Ishikawa (cell line): ENCODE results near the gene LRBA.

ENCODE experiments used
- CEBPB ChIP-seq: IDR thresholded peaks from 2 replicates; pipeline ENCODE4 v1.6.1; 2012
- CREB1 ChIP-seq: IDR thresholded peaks from 2 replicates; pipeline ENCODE4 v1.6.1; 2012; ENCODE audit warnings: low read depth
- EGR1 ChIP-seq: IDR thresholded peaks from 2 replicates; pipeline ENCODE4 v1.6.1; 2012
- EP300 ChIP-seq: IDR thresholded peaks from 2 replicates; pipeline ENCODE4 v1.6.1; 2012; ENCODE audit warnings: borderline replicate concordance
- FOXM1 ChIP-seq: IDR thresholded peaks from 2 replicates; pipeline ENCODE4 v1.6.1; 2012; ENCODE audit warnings: low read depth, borderline replicate concordance
- NFIC ChIP-seq: IDR thresholded peaks from 2 replicates; pipeline ENCODE4 v1.6.1; 2012
- RAD21 ChIP-seq: IDR thresholded peaks from 2 replicates; pipeline ENCODE4 v1.6.1; 2012; ENCODE audit warnings: low read depth
- TAF1 ChIP-seq: IDR thresholded peaks from 2 replicates; pipeline ENCODE4 v1.6.1; 2012; ENCODE audit warnings: low read depth, mild to moderate bottlenecking
- TCF12 ChIP-seq: IDR thresholded peaks from 2 replicates; pipeline ENCODE4 v1.6.1; 2012; ENCODE audit warnings: low read depth
- TEAD4 ChIP-seq: IDR thresholded peaks from 2 replicates; pipeline ENCODE4 v1.6.1; 2012
- YY1 ChIP-seq: IDR thresholded peaks from 2 replicates; pipeline ENCODE4 v1.6.1; 2012; ENCODE audit warnings: low read depth
- ZBTB7A ChIP-seq: IDR thresholded peaks from 2 replicates; pipeline ENCODE4 v1.6.1; 2012; ENCODE audit warnings: low read depth
- TF ChIP-seq, protein P1 (sequence below): IDR thresholded peaks from 2 replicates; pipeline ENCODE4 v1.6.1; 2012; ENCODE audit warnings: low read depth, mild to moderate bottlenecking
- TF ChIP-seq, protein P2 (sequence below): IDR thresholded peaks from 2 replicates; pipeline ENCODE4 v1.6.1; 2012
- TF ChIP-seq, protein P3 (sequence below): IDR thresholded peaks from 2 replicates; pipeline ENCODE4 v1.6.1; 2012

Gene LRBA

DNA sequence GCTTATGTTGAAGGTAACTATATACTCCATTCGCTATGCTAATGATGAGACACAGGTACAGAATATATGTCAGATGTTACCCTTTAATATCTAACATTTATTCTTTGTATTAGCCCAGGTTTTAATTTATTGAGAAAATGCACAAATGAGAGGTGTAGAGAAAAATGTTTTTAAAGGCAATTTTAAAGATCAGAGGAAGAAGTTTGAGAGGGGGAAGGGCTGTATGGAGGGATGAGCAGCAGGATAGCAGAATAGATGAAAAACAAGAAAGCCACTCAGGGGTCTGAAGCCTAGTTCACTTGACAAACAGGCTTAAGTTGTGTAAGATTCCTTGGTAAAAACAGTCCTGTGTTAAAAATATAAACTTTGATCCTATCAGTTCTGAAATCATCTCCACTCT lies 429.5 kb downstream of the LRBA start:
- TF ChIP-seq, protein P1, sequence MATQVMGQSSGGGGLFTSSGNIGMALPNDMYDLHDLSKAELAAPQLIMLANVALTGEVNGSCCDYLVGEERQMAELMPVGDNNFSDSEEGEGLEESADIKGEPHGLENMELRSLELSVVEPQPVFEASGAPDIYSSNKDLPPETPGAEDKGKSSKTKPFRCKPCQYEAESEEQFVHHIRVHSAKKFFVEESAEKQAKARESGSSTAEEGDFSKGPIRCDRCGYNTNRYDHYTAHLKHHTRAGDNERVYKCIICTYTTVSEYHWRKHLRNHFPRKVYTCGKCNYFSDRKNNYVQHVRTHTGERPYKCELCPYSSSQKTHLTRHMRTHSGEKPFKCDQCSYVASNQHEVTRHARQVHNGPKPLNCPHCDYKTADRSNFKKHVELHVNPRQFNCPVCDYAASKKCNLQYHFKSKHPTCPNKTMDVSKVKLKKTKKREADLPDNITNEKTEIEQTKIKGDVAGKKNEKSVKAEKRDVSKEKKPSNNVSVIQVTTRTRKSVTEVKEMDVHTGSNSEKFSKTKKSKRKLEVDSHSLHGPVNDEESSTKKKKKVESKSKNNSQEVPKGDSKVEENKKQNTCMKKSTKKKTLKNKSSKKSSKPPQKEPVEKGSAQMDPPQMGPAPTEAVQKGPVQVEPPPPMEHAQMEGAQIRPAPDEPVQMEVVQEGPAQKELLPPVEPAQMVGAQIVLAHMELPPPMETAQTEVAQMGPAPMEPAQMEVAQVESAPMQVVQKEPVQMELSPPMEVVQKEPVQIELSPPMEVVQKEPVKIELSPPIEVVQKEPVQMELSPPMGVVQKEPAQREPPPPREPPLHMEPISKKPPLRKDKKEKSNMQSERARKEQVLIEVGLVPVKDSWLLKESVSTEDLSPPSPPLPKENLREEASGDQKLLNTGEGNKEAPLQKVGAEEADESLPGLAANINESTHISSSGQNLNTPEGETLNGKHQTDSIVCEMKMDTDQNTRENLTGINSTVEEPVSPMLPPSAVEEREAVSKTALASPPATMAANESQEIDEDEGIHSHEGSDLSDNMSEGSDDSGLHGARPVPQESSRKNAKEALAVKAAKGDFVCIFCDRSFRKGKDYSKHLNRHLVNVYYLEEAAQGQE = no peak
- TF ChIP-seq YY1 (no peak), RAD21 (no peak), TCF12 (no peak), FOXM1 (no peak), NFIC (no peak), CEBPB (no peak), EGR1 (no peak), TEAD4 (no peak), EP300 (no peak), TAF1 (no peak), CREB1 (no peak)
- TF ChIP-seq, protein P2, sequence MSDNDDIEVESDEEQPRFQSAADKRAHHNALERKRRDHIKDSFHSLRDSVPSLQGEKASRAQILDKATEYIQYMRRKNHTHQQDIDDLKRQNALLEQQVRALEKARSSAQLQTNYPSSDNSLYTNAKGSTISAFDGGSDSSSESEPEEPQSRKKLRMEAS = no peak
- TF ChIP-seq, protein P3, sequence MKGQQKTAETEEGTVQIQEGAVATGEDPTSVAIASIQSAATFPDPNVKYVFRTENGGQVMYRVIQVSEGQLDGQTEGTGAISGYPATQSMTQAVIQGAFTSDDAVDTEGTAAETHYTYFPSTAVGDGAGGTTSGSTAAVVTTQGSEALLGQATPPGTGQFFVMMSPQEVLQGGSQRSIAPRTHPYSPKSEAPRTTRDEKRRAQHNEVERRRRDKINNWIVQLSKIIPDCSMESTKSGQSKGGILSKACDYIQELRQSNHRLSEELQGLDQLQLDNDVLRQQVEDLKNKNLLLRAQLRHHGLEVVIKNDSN = no peak

DNA sequence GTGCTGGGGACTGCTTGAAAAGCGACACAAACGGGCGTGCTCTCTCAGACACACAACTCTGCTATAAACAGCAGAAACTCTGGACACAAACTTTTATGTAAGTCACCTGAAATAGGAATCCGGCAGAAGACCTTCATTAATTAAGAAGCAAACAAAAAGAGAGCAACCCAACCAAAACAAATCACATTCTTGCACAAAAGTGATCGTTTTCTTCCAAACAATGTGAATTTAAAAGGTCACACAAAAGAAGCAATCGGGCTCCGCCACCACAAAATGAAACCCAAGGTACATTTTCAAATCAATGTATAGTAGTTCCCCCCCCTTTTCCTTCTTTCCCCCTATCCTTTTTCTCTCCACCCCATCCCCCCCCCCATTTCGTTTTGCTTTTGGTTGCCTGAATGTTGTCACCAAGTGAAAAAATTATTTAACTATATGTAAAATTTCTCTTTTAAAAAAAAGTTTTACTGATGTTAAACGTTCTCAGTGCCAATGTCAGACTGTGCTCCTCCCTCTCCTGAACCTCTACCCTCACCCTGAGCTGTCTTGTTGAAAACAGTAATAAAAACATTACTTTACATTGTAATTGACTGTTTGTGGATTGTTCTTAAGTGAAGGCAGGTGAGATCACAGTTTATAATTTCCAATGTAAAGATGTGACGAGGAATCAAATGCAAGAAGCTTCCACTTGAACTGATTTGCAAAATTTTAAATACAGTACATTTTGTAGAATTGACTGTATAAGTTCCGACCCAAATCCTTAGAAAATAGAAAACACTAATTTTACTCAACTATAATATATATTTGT lies 430.8 kb downstream of the LRBA start:
- TF ChIP-seq, protein P2 = no peak
- TF ChIP-seq CEBPB = no peak
- no peak for TF ChIP-seq EGR1
- TF ChIP-seq EP300 = no peak
- no peak for TF ChIP-seq RAD21
- TF ChIP-seq TAF1 = no peak
- no peak for TF ChIP-seq FOXM1

DNA sequence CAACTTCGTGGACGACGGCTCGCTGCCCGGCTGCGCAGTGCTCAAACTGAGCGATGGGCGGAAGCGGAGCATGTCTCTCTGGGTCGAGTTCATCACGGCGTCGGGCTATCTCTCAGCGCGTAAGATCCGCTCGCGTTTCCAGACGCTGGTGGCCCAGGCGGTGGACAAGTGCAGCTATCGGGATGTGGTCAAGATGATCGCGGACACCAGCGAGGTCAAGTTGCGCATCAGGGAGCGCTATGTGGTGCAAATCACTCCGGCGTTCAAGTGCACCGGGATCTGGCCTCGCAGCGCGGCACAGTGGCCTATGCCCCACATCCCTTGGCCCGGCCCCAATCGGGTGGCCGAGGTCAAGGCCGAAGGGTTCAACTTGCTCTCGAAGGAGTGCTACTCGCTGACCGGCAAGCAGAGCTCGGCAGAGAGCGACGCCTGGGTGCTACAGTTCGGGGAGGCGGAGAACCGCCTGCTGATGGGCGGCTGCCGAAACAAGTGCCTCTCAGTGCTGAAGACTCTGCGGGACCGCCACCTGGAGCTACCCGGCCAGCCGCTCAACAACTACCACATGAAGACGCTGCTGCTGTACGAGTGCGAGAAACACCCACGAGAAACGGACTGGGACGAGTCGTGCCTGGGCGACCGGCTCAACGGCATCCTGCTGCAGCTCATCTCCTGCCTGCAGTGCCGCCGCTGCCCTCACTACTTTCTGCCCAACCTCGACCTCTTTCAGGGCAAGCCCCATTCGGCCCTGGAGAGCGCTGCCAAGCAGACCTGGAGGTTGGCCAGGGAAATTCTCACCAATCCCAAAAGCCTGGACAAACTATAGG lies 431.6 kb downstream of the LRBA start:
- TF ChIP-seq ZBTB7A = no peak
- no peak for TF ChIP-seq FOXM1
- TF ChIP-seq TAF1 = no peak
- TF ChIP-seq TEAD4 = no peak
- no peak for TF ChIP-seq RAD21
- no peak for TF ChIP-seq EGR1
- no peak for TF ChIP-seq NFIC
- no peak for TF ChIP-seq EP300
- TF ChIP-seq, protein P1 = no peak
- TF ChIP-seq TCF12 = no peak
- no peak for TF ChIP-seq YY1
- TF ChIP-seq, protein P3 = no peak
- TF ChIP-seq CEBPB = no peak
- TF ChIP-seq, protein P2 = no peak
- TF ChIP-seq CREB1 = no peak

DNA sequence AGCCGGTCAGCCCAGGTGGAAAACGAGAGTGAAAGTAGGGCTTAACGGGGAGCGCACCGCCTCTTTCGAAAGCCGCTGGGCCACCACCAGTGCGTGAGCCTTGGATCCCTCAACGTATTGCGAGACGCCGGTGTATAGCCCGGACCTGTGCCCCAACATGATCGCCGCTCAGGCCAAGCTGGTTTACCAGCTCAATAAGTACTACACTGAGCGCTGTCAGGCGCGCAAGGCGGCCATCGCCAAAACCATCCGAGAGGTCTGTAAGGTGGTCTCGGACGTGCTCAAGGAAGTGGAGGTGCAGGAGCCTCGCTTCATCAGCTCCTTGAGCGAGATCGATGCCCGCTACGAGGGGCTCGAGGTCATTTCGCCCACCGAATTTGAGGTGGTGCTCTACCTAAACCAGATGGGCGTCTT lies 432.2 kb downstream of the LRBA start:
- TF ChIP-seq EP300 = no peak
- TF ChIP-seq YY1 = no peak
- TF ChIP-seq, protein P3 = no peak
- TF ChIP-seq CREB1 = no peak
- no peak for TF ChIP-seq NFIC
- no peak for TF ChIP-seq CEBPB
- TF ChIP-seq, protein P1 = no peak
- no peak for TF ChIP-seq FOXM1
- no peak for TF ChIP-seq EGR1
